Midbrain (tissue), 1 donor: ENCODE results near the gene CADPS2.
"Not testable (repeated sequence)": the region's sequence is repeated elsewhere in the genome, so short reads cannot be mapped to it uniquely, and the experiment has no call there.

ENCODE experiments used
- DNase-seq: peaks from one replicate; lab custom pipeline; 2025; lab: John Stamatoyannopoulos, UW

CADPS2 gene

DNA sequence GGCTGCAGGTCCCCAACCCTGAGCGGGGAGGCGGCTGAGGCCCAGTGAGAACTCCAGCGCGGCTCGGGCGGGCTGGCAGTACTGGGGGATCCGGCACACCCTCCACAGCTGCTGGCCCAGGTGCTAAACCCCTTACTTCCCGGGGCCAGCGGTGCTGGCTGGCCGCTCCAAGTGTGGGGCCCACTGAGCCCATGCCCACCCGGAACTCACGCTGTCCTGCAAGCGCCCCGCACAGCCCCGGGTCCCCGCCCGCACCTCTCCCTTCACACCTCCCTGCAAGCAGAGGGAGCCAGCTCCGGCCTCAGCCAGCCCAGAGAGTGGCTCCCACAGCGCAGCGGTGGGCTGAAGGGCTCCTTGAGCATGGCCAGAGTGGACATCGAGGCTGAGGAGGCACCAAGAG is 212.3 kb downstream of the CADPS2 start:
- no peak for DNase-seq

DNA sequence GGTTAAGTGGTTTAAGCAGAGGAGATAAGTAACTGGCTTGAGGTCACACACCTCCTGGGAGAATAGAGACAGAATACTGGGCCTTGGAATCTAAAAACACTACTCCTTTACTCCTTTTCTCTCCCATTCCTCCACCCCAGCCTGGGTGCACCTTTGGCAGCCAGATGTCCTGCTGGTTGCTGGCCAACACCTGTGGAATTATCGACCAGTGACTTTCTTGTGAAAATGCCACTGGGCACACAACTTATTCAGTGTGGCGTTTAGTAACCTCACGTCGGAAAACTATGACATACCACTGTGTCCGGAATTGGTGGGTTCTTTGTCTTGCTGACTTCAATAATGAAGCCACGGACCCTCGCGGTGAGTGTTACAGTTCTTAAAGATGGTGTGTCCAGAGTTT is 213.7 kb downstream of the CADPS2 start:
- DNase-seq: no peak

DNA sequence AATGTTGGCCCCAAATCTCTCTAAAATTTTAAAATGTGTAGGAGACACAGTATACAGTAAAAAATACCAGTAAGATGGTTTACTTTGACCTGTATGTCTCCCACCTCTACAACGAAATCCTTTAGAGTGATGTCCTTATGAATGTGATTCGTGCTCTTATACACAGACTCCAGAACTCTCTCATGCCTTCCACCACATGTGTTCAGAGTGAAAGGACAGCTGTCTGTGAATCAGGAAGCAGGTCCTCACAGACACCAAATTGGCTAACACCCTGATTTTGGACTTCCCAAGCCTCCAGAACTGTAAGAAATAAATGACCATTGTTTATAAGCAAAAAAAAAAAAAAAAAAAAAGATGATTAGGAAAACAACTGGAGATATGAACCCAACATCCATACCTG is 222.5 kb downstream of the CADPS2 start:
- DNase-seq: no peak

DNA sequence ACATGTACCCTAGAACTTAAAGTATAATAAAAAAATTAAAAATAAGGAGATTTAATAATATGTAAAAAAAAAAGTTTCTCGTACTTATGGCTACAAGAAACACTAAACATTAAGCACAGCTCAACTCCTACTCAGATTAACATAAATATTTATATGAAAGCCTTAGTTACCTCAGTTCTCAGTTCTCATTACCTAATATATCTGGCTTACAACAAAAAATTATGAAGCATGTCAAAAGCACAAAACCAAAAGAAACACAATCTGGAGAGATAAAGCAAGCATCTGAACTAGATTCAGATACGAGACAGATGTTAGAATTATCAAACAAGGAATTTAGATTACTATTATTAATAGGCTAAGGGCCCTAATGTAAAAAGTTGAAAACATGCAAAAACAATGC is 227.4 kb downstream of the CADPS2 start:
- DNase-seq: no peak

DNA sequence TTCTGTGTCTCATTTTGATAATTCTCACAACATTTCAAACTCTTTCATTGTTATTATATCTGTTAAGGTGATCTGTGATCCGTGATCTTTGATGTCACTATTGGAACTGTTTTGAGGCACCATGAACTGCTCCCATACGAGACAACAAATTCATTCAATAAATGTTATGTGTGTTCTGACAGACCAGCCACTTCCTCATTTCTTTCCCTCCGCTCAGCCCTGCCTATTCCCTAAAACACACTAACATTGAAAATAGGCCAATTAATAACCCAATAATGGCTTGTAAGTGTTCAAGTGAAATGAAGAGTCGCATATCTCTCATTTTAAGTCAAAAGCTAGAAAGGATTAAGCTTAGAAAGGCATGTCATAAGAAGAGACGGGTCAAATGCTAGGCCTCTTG is 232.6 kb downstream of the CADPS2 start:
- no peak for DNase-seq

DNA sequence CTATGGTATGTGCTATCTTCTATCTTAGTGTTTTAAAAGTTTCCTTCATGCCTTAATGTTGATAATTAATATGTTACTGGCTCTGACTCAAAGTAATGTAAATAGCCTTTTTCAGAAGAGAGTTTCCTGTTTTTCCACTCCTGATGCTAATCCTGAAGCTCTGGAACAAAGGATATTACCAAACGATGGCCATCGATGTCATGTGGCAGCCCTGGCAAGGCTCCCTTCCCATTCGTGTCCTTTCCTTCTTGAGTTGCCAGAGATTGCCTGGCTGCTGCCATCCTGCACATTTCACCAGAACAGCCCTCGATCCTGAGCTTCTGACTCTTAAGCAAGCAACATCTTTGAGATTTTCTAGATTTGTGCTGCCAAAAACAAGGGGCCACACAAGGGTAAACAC is 233.4 kb downstream of the CADPS2 start:
- no peak for DNase-seq

DNA sequence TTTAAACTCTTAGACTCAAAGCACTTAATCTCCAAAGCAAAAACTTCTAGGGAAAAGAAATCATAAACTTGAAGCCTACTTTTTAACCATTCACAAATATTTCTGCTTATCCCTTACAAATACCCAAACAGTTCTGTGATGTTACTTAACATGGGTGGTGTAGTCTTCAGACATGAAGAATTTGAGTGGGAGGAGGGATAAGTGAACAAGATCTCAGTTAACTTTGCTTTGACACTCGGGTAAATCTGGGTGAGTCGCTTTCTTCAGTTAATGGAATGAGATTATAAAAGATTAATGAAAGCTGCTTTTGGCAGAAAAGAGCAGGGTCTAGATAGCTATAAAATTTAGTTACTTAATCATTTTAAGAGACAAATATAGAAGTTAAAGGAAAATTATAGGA is 234.8 kb downstream of the CADPS2 start:
- DNase-seq: no peak

DNA sequence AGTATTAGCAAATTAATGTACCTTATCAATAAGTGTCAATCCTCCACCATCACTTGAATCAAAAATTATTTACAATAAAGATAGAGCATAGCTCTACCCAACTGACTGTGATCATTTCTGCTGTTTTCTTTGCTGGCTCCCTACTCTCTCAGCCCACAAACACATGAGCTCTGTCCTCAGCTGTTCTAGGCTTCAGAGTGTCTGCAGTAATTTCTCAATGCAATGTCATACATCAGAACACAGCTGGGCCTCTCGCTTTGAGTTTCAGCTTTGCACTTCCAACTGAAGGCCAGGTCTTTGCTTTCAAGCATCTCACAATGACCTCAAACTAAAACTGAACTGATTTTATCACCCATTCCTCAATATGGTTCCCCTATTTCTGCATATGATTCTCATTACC is 243.0 kb downstream of the CADPS2 start:
- no peak for DNase-seq

DNA sequence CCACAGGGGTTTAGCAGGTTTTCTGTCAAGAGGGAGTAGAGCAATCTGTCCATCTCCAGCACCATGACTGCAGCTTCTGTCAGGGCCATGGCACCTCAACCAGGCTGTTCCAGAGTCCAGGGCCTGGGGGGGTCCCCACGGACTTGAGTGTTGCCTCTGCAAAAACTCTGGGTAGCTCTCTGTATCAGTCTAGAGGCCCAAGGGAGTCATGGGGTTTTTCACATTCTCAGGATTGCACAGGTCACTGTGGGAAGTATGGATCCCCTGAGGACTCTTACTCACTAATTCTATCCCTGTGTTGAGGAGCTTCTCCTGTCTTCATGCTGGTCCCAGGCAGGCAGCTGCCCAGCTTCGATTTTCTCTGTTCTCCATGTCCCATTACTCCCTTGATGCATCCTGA is 247.8 kb downstream of the CADPS2 start:
- no peak for DNase-seq

DNA sequence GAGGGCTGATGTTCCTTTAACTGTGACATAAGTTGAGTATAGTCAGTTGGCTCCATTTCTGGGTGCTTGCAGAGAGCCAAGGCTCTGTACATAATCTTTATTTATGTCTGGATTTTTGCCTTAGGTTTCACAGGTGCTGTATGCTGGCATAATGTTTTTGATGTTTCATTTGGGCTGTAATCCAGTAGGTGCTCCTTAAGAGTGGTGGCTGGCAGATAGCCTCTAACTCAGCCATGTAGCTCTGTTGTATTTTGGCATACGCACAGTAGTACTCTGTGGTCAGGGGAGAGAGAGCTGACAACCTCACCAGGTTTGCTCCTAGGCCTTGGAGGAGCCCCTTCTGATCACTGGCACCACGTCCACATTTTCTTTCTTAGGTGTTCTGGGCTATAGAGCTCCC is 248.5 kb downstream of the CADPS2 start:
- no peak for DNase-seq

DNA sequence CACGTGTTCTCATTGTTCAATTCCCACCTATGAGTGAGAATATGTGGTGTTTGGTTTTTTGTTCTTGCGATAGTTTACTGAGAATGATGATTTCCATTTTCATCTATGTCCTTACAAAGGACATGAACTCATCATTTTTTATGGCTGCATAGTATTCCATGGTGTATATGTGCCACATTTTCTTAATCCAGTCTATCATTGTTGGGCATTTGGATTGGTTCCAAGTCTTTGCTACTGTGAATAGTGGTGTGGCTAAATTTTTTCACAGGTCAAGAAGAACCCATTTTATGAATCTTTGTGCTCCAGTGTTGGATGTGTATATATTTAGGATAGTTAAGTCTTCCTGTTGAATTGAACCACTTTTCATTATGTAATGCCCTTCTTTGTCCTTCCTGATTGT is 250.8 kb downstream of the CADPS2 start:
- DNase-seq: not testable (repeated sequence)

DNA sequence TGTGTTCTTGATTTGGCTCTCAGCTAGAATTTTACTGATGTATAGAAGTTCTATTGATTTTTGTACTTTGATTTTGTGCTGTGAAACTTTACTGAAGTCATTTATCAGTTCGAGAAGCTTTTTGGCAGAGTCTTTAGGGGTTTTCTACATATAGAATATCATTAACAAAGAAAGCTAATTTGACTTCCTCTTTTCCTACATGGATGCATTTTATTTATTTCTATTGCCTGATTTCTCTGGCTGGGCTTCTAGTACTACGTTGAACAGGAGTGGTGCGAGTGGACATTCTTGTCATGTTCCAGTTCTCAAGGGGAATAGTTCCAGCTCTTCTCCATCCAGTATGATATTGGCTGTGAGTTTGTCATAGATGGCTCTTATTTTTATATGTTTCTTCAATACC is 252.8 kb downstream of the CADPS2 start:
- no peak for DNase-seq

DNA sequence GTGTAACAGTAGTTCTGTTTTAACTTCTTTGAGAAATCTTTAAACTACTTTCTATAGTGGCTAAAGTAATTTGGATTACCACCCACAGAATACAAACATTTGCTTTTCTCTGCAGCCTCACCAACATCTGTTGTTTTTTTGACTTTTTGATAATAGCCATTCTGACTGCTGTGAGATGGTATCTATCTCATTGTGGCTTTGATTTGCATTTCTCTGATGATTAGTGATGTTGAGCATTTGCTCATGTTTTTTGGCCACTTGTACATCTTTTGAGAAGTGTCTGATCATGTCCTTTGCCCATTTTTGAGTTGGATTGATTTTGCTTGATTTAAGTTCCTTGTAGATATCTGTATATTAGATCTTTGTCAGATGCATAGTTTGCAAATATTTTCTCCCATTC is 254.0 kb downstream of the CADPS2 start:
- no peak for DNase-seq

DNA sequence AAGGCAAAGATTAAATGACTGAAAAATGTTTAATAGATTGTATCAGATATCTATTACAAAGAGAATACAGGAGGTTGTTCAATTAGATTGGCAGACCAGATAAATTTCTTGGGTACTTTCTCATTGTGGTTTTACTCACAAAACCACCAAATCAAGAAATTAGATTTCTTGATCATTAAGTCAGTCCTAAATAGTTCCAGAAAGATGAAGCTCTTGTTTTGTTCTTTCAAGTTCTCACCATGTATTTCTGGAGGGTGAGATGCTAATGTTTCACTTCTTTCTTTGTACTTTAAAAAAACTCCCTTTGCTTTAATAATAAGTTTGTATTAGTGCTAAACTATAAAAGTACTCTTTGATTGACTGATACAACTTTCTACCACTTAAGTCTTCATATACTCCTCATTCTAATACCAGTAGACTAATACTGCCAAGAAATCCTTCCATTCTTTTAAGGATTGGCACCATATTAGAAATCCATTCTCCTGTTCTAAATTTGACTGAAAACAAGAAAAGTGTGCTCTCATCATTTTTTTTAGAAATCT is 256.8 kb downstream of the CADPS2 start:
- DNase-seq: no peak

DNA sequence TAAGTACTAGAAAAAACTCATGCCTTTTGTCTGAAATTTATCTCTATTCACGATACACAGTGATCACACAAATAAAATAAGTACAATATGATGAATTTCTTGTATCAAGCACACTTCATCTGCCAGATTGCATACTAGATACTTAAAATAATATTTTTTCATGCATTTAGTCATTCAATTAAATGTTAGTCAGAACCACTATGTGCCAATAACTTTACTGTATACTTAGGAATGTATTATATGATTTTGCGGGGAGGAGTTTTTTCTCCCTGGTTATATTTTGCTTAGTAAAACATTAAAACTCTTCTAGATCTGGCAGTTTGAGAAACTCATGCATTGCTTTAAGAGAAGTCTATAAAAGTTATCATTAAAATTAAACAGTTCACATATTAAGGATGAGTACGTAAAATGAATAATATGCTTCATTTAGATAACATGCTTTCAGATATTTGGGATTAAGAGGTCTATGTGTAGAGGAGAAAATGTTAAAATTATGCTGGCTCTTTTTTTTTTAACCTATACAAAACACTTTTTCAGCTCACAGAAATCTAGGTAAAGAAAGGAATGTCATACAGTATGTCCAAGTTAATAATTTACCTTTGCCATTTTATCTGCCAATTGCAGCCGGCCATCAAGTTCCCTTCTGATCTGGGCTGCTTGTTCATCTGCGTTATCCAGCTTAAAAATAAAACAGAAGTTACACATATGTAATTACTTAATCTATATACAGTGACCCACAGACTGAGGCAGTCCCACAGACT is 257.4 kb downstream of the CADPS2 start:
- no peak for DNase-seq

DNA sequence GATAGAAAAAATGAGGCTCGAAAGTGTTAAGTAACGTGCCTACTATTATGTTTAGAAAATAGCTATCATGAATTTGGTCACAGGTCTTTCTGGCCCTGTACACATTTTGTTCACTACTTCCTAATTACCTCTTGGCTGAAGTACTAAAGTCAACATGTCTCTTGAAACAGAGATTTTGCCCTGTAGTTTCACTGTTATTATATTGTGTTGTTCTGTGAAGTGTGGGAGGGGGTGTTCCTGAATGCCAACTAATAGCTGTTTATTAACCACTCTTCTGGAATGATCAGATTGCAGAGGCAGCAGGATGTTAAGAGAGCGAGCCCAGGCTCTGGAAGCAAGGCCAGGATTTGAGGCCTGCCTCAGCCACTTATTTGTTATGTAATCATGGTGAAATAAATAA is 259.5 kb downstream of the CADPS2 start:
- DNase-seq: no peak

DNA sequence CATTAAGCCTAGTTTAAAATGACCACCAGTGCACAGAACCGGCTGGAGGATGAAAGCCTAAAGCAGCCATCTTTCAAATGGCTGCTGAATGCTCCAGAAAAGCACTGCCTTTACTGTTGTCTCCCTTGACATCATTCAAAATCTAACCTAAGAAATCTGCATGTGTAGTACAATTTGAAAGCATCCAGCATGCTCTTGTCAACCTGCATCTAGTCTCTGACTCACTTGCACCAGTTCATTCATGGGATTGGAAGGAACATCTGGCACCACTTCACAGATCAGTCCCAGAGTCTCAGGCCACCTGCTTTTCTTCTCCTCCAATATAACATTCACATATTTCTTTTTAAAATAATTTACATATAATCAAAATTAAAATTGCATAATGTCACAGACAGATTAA is 263.6 kb downstream of the CADPS2 start:
- no peak for DNase-seq

DNA sequence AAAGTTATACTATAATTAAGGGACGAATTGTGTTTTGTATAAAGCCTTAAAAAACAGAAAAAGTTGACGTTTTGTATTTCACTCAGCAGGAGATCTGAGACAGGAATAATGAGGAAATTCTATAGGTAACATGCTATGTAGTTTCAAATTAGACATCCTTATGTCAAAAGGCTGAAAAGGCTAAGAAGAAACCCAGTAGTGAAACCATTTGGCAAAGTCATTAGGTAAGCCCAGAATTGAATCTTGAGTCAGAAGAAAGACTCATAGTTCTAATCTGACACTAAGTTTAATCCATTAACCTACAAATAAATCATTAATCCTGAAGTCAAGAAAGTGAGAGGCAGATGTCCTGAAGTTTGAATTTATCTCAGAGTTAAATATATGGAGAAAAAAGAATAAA is 266.6 kb downstream of the CADPS2 start:
- DNase-seq: no peak

DNA sequence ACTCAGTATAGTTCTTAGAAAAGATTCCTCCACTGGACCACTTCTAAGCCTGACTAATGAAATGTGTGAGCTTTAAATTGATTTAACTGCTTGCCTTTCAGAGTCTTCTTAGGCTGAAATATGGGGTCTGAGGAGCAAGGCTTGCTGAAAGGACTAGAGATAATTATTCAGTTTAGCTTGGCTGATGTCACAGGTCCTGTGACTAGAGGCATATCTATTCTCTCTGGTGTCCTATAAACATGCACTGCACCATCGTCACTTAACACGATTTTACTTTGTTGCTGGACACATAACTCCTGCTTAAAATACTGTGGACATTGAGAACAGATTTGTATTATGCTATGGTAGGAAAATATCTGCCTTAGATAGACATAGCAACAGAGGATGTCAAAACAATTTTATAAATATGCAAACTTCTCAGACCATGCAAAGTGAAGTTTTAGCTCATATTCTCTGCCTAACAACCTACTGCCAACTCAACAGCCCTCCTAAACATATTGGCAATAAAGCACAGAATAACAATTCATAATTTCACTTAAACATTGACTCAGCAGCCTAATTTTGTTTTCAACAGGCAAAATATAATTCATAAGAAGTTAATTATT is 267.6 kb downstream of the CADPS2 start:
- no peak for DNase-seq

DNA sequence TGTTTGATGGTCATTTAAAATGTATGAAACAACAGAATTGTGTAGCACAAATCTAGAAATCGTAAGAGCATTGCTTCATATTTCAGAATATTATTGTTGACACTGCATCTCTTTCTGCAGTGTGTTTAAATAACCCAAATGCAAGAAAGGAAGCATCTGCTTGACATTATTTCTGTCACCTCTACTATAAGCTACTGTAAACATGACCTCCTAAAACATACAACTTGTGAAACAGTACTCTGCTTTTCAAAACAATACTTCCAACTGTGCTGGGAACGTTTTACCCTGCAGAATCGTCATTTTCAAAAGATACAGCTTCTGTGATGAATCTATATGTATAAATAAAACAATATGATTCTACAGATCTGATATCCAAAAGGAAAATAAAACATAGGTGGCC is 269.3 kb downstream of the CADPS2 start:
- DNase-seq: no peak

DNA sequence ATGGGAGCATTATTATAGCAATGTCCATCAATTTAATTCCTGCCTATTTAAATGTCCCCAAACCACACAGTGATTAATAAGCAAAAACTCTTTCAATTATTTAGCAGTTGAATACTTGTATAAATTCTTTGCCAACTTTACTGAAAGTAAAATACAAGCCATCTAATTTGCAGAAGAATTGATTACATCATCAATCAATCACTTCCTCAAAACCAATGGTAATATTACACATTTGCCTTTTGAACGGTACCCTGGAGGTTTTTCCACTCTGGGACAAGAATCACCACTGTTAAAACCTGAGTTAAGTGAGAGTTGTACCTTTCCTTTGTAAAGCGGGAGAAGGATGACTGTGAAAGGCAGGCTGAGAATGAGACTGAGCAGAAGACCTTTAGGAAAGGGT is 280.3 kb downstream of the CADPS2 start:
- no peak for DNase-seq

DNA sequence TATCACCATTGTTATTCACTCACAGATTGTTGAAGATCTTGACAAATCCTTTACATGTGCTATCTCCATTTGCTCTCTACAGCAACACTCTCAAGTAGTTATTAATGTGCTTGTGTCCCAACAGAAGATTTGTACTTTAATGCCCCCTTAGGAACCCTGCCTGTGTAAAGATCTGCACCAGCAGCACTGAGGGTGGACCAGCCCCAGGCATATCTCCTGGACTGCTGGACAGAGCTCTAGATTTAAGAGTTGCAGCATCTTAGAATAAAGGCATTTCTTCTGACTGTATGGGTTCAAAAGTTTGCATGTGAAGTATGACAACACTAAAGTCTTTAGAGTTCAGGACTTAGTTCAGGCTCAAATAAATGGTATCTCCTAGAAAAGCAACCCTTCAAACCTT is 282.0 kb downstream of the CADPS2 start:
- DNase-seq: no peak

DNA sequence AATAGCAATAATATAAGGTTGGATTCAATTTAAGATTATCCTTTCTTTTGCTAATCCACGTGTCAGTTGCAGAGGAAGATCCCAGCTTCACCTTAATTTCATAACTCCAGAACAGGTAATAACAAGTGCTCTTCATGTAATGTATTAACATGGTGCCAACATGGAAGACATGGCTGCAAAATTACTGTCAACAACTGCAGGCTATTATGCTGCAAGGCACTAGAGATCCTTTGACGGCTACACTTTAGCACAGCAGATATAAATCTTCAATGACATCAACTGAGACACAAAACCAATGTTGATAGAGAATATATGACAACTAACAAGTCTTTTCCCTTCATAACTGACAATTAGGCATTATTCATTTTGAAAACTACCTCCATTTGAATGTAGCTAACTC is 283.5 kb downstream of the CADPS2 start:
- DNase-seq: no peak

DNA sequence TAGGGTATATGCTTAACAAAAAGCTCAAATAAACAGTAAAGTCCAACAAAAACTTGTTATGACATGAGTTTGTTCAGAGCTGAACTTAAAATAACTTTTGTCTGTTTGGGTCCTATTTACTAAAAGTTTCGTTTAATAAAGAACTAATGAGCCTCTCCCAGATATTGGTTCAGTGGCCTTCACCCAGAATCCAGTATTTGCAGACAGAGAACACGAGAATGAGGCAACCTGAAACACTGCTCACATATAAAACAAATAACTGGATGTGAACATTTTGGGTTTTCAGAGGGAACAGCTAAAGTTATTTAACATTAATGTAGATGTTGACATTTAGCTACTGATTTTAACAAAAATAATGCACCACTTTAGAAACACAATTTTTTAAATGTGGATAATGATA is 285.6 kb downstream of the CADPS2 start:
- DNase-seq: no peak
